HepG2 (cell line): ENCODE measurements around the gene GRK6. TPM values are rescaled to one million over a fixed set of nuclear protein-coding genes. Genes with fewer than 3 reads are reported as not detected.

ENCODE experiments used
- ARID4A ChIP-seq: sonication (generic); formaldehyde crosslinking; IDR thresholded peaks from 2 replicates; pipeline ENCODE4 v1.5.0; 2020; ENCODE audit warnings: mild to moderate bottlenecking, missing genetic modification reagents, borderline replicate concordance
- ATF2 ChIP-seq: sonication (generic); formaldehyde crosslinking; IDR thresholded peaks from 2 replicates; pipeline ENCODE4 v1.4.0; 2020; ENCODE audit warnings: missing genetic modification reagents
- ETV5 ChIP-seq: IDR thresholded peaks from 2 replicates; pipeline ENCODE4 v1.6.1; 2018; ENCODE audit warnings: missing biosample characterization, missing genetic modification reagents, inconsistent platforms, borderline replicate concordance
- GATAD1 ChIP-seq: IDR thresholded peaks from 2 replicates; pipeline ENCODE4 v1.6.1; 2016; ENCODE audit warnings: missing genetic modification reagents, missing compliant biosample characterization
- HNRNPLL ChIP-seq: fragments of 200-400 bp; formaldehyde crosslinking; IDR thresholded peaks from 2 replicates; pipeline ENCODE4 v1.6.1; 2017; ENCODE audit warnings: mild to moderate bottlenecking, low read depth, low read length; ENCODE audit not compliant: poor library complexity, severe bottlenecking
- IRF9 ChIP-seq: sonication (generic); formaldehyde crosslinking; IDR thresholded peaks from 2 replicates; pipeline ENCODE4 v1.8.0; 2022; ENCODE audit warnings: missing genetic modification reagents, mild to moderate bottlenecking, borderline replicate concordance
- NFIC ChIP-seq: IDR thresholded peaks from 2 replicates; pipeline ENCODE4 v1.6.1; 2012; ENCODE audit warnings: mild to moderate bottlenecking, low read length, inconsistent platforms
- TFDP2 ChIP-seq: sonication (generic); formaldehyde crosslinking; IDR thresholded peaks from 2 replicates; pipeline ENCODE4 v1.4.0; 2020; ENCODE audit warnings: missing genetic modification reagents
- ZBTB14 ChIP-seq: sonication (generic); formaldehyde crosslinking; IDR thresholded peaks from 2 replicates; pipeline ENCODE4 v1.4.0; 2020; ENCODE audit warnings: missing genetic modification reagents
- ZBTB26 ChIP-seq: IDR thresholded peaks from 2 replicates; pipeline ENCODE4 v1.6.1; 2016; ENCODE audit warnings: missing compliant biosample characterization, missing genetic modification reagents, borderline replicate concordance
- ZBTB46 ChIP-seq: sonication (generic); formaldehyde crosslinking; IDR thresholded peaks from 2 replicates; pipeline ENCODE4 v1.4.0; 2020; ENCODE audit warnings: mild to moderate bottlenecking, missing genetic modification reagents, borderline replicate concordance
- ZNF335 ChIP-seq: sonication (generic); formaldehyde crosslinking; IDR thresholded peaks from 2 replicates; pipeline ENCODE4 v1.4.0; 2020; ENCODE audit warnings: missing genetic modification reagents
- ZNF446 ChIP-seq: sonication (generic); formaldehyde crosslinking; IDR thresholded peaks from 2 replicates; pipeline ENCODE4 v1.5.0; 2020; ENCODE audit warnings: mild to moderate bottlenecking, missing genetic modification reagents
- ZSCAN22 ChIP-seq: sonication (generic); formaldehyde crosslinking; IDR thresholded peaks from 2 replicates; pipeline ENCODE4 v1.4.0; 2020; ENCODE audit warnings: mild to moderate bottlenecking, missing genetic modification reagents
- polyA plus RNA-seq, 8 experiments: library from polyadenylated mRNA; depleted of rRNA in 3 of 8; stranded (reverse) in 7 of 8; unstranded in 1 of 8; fragments of >200 nt; fragmentation: Illumina TruSeq in 4 of 8; extraction: Trizol in 4 of 8; gene quantifications; 2 replicates each; pipeline versions ENCODE4 v1.2.1 to v1.2.3, GENCODE V29; 2011 to 2016; ENCODE audit warnings: low read depth in 4 of 8, missing spikeins in 1 of 8, mixed read lengths in 1 of 8; ENCODE audit not compliant: insufficient read depth in 1 of 8
- total RNA-seq, 5 experiments: library from RNA; depleted of rRNA; stranded (reverse); fragments of >200 nt; fragmentation: Illumina TruSeq; extraction: Trizol; gene quantifications; 2 replicates each; pipeline ENCODE4 v1.2.3, GENCODE V29; 2016; ENCODE audit warnings: low read depth in 1 of 5

The GRK6 gene
- total and polyA plus RNA-seq, 2 of the 13 experiments (the other 11 are each of a cell fraction or from before 2014, with no cell fraction given): 13.2 to 19.9 TPM

- TF ChIP-seq ZSCAN22 (CRISPR knock-in tag): no peak
- 0 out of 2 replicates have a peak, but pooled peaks have one; percentile 36 for TF ChIP-seq GATAD1 (CRISPR knock-in tag)
- peak; percentile 56; the same call in 1 of the 2 replicates for TF ChIP-seq ARID4A (CRISPR knock-in tag)
- TF ChIP-seq IRF9 (CRISPR knock-in tag): no peak
- peak; percentile 17 for TF ChIP-seq ETV5
- TF ChIP-seq ZBTB46 (CRISPR knock-in tag): no peak
- 0 out of 2 replicates have a peak, but pooled peaks have one; percentile 31 for TF ChIP-seq NFIC
- no peak for TF ChIP-seq ZBTB26 (CRISPR knock-in tag)
- TF ChIP-seq ZBTB14: 0 out of 2 replicates have a peak, but pooled peaks have one; percentile 42
- peak; percentile 39 for TF ChIP-seq HNRNPLL
- peak; percentile 38; the same call in 1 of the 2 replicates for TF ChIP-seq TFDP2 (CRISPR knock-in tag)
- TF ChIP-seq ZNF446 (CRISPR knock-in tag): peak; percentile 72; the same call in 1 of the 2 replicates
- TF ChIP-seq ZNF335: no peak
- TF ChIP-seq ATF2 (CRISPR knock-in tag): 0 out of 2 replicates have a peak, but pooled peaks have one; percentile 17
Observed at GRCh38 chr5:177403792-177404640, 22.5 kb upstream of the GRK6 start (continued).
